ENCODE data around the gene ZAR1.
"Not testable (repeated sequence)": the region's sequence is repeated elsewhere in the genome, so short reads cannot be mapped to it uniquely, and the experiment has no call there.

ZAR1 gene, protein sequence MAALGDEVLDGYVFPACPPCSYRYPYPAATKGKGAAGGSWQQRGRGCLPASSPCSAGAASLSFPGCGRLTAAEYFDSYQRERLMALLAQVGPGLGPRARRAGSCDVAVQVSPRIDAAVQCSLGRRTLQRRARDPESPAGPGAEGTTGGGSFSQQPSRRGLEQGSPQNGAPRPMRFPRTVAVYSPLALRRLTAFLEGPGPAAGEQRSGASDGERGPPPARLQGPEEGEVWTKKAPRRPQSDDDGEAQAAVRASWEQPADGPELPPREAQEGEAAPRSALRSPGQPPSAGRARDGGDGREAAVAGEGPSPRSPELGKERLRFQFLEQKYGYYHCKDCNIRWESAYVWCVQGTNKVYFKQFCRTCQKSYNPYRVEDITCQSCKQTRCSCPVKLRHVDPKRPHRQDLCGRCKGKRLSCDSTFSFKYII

DNA sequence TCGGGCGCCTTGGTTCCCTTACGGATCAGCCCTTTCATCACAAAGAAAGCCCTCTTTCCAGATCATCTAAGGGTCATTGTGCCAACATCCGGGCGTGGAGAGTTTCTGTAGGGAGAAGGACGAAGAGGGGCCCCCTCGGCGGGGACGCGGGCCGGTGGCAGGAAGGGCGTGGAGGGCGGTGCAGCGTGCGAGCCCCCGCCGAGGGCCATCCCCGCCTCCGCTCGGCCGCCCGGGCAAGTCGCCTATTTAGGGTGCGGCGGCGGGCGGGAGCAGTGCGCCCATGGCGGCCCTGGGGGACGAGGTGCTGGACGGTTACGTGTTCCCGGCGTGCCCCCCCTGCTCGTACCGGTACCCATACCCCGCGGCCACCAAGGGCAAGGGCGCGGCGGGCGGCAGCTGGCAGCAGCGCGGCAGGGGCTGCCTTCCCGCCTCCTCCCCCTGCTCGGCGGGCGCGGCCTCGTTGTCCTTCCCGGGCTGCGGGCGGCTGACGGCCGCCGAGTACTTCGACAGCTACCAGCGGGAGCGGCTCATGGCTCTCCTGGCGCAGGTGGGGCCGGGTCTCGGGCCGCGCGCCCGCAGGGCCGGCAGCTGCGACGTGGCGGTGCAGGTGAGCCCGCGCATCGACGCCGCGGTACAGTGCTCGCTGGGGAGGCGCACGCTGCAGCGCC lies at the start of gene ZAR1:
Gene ZAR1, plus strand, starts transcription at position 241 of the 668 bp plus-strand sequence. Its CDS starts 40 bp downstream, at position 281.
- no peak for DNase-seq

DNA sequence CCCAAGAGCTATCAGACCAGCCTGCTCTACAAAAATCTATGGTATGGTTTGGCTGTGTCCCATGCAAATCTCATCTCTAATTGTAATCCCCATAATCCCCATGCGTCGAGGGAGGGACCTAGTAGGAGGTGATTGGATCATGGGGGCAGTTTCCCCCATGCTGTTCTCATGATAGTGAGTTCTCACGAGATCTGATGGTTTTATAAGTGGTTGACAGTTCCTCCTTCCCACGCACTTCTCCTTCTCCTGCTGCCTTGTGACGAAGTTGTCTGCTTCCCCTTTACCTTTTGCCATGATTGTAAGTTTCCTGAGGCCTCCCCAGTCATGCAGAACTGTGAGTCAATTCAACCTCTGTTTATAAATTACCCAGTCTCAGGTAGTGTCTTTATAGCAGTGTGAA lies 49.1 kb upstream of the ZAR1 start:
- not testable (repeated sequence) for DNase-seq

- no peak for DNase-seq
Observed at GRCh38 chr4:48445704-48446103, 44.3 kb upstream of the ZAR1 start.

DNA sequence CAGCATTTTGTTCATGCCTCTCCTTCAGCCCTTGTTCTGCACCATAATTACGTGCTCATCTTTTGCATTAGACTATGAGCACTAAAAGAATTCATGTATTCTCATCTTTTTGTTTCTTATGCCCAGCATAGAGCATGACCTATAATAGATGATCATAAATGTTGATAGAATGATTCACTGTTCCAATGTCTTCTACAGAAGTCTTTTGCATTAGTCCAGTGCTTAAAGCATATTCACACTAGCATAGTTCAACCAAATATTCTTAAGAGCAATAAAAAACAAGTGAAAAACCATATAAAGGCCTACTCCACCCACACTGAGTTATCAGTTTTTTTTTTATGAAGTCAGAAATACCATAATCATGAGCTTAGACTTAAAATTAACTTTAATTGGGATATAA lies 43.4 kb upstream of the ZAR1 start:
- DNase-seq = no peak

- DNase-seq = no peak
Observed at GRCh38 chr4:48449151-48449550, 40.9 kb upstream of the ZAR1 start.

GRCh38 chr4:48450740-48451139 lies 39.3 kb upstream of the ZAR1 start:
- DNase-seq = no peak

- not testable (repeated sequence) for DNase-seq
Observed at GRCh38 chr4:48451656-48452055, 38.4 kb upstream of the ZAR1 start.

GRCh38 chr4:48454591-48454990 lies 35.5 kb upstream of the ZAR1 start:
- no peak for DNase-seq

DNA sequence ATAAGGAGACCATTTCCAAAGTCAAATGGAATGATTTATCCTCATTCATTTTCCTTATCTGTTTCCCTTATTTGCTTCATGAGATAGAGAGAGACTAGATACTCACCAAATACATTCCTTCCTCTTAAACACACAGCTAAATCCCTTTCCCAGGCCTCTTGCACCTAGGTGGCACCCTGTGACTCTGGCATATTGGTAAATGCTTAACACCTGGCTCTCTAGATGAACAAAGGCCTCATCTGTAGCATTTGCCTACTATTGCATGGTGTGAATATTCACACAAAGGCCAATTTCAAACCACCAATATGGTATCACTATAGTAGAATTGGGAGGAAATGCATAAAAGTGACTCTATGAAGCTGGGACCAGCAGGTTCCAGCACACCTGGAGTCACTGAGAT lies 29.1 kb upstream of the ZAR1 start:
- no peak for DNase-seq

- DNase-seq = no peak
Observed at GRCh38 chr4:48462363-48462762, 27.7 kb upstream of the ZAR1 start.

GRCh38 chr4:48467442-48467841 lies 22.6 kb upstream of the ZAR1 start:
- no peak for DNase-seq

DNA sequence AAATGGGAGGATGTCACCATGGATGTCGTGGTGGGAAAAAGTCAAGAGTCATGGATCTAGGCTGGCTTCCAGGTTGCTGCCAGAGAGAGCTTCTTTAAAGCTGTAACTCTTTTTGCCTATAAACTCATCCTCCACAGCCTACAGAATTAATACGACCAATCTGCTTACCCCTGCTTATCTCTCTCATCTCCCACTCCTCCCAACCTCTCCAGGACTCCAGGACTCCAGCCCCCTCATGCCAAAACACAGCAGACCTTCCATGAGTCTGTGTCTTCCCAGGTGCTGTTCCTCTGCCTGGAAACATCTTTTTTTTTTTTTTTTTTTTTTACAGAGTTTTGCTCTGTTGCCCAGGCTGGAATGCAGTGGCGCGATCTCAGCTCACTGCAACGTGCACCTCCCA lies 22.2 kb upstream of the ZAR1 start:
- no peak for DNase-seq

DNA sequence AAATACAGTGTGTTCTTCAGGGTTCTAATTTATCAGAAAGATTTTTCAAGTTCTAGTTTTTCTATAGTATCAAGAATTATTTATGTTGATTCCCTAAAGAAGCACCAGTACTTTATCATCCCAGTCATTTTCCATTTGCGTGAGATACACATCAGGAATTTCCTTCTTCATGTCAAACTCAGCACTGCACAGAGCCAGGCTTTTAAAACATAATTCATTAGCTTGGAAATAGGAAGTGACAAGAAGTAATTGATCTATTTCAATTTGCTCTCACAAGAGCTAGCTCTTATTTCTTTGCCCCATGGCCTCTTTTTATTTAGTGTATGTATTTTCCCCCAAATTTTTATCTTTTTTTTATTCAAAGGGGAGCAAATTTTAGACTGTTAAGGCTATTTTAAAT lies 19.9 kb upstream of the ZAR1 start:
- no peak for DNase-seq

DNA sequence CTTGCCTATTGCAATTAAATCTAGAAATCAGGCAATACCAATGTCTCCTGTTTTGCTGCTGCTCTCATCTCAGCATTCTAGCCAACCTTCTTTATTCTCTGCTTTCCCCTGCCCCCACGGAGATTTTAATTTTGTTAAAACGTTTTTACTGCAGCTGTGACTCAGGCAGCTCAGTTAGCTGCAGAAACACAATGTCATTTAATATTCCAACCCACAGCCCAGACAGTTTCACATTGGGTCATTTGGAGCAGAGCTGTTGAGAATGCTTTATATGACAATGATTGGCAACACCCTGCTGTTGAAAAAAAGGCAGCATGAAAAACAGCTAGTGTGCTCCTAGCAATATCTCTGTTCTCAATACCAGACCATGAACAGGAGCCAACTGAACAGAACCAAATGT lies 19.5 kb upstream of the ZAR1 start:
- no peak for DNase-seq

- DNase-seq = no peak
Observed at GRCh38 chr4:48472794-48473193, 17.3 kb upstream of the ZAR1 start.

GRCh38 chr4:48475770-48476169 lies 14.3 kb upstream of the ZAR1 start:
- DNase-seq = no peak

- DNase-seq = no peak
Observed at GRCh38 chr4:48478273-48478672, 11.8 kb upstream of the ZAR1 start.

DNA sequence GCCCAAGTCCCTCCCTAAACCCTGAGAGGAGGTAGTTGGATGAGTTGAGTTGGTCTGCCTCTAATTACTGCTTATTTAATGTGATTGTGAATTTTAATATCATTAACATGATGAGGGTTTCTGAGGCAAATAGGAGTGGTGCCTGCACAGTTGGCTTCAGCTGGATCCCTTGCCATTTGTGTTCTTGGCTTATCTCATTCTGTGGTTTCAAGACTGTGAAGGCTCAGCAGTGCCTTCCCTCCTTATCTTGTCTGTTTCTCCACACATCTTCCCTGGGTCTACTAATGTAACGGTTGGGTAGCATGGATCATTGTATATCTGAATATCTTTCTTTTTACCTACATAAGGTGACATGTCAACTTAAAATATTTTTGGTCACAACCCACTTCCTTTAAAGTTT lies 8.5 kb upstream of the ZAR1 start:
- DNase-seq = no peak

- DNase-seq = no peak
Observed at GRCh38 chr4:48483006-48483776, 6.9 kb upstream of the ZAR1 start, which contains the start of gene SLC10A4. Gene SLC10A4 (plus strand): TSS chr4:48483343. CDS start chr4:48483562, 219 bp downstream.

- DNase-seq = no peak
Observed at GRCh38 chr4:48483777-48484493, 6.1 kb upstream of the ZAR1 start.

GRCh38 chr4:48484494-48485168 lies 5.4 kb upstream of the ZAR1 start:
- no peak for DNase-seq

- DNase-seq = no peak
Observed at GRCh38 chr4:48489683-48490011, 405 bp upstream of the ZAR1 start.

All from activated CD4-positive, alpha-beta T cell treated with anti-CD3 and anti-CD28 coated beads for 48 hours (primary cell).